Body of pancreas (tissue), 4 donors: ENCODE measurements around the gene MAP7D2.

Experiments
- POLR2A ChIP-seq, 3 donors: fragments of 450-650 bp; IDR thresholded peaks; one replicate each; pipeline ENCODE4 v1.6.1; 2016; ENCODE audit warnings: antibody characterized with exemption in 3 of 3, mild to moderate bottlenecking in 2 of 3
- TF ChIP-seq, protein P1 (sequence below), 7 experiments: fragments of 450-650 bp in 4 of 7; fragments of 200-600 bp in 3 of 7; sonication (generic) in 3 of 7; IDR thresholded peaks; one replicate each; pipeline ENCODE4 v1.5.1; 2016 to 2019; ENCODE audit warnings: antibody characterized with exemption in 7 of 7

DNA sequence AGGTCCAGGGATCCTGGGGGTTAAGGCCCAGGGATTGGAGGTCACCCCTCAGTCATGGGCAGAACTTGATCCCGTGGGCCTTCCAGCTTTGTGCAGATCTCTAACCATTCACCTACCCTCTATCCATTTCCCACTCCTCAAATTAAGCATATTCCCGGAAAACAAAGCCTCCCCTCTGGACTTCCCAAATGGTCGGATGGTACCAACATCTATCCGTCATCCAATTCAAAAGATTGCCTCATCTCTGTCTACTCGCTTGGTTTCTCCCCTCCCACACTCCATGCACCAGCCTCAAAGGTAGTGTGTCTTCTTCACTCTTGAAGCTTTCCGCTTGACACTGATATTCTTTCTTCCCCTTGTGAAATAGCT lies 125.4 kb downstream of the MAP7D2 start:
- no peak for TF ChIP-seq POLR2A (IDR thresholded peaks at IDR 0.05)
- TF ChIP-seq, protein P1, sequence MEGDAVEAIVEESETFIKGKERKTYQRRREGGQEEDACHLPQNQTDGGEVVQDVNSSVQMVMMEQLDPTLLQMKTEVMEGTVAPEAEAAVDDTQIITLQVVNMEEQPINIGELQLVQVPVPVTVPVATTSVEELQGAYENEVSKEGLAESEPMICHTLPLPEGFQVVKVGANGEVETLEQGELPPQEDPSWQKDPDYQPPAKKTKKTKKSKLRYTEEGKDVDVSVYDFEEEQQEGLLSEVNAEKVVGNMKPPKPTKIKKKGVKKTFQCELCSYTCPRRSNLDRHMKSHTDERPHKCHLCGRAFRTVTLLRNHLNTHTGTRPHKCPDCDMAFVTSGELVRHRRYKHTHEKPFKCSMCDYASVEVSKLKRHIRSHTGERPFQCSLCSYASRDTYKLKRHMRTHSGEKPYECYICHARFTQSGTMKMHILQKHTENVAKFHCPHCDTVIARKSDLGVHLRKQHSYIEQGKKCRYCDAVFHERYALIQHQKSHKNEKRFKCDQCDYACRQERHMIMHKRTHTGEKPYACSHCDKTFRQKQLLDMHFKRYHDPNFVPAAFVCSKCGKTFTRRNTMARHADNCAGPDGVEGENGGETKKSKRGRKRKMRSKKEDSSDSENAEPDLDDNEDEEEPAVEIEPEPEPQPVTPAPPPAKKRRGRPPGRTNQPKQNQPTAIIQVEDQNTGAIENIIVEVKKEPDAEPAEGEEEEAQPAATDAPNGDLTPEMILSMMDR (IDR thresholded peaks at IDR 0.05): no peak
